IMR-90 (cell line): ENCODE data around the gene SLIT3. TPM values are rescaled to one million over a fixed set of nuclear protein-coding genes. Genes with fewer than 3 reads are reported as not detected.

Experiments
- ATAC-seq: fragments of 200-7000 bp; cut with Tn5 transposase; 2 replicates; pipeline ENCODE4 v1.9.1; 2020; ENCODE audit warnings: low read depth, mild to moderate bottlenecking, moderate library complexity
- BruUV-seq: library from RNA; stranded (reverse); fragments of 400-500 nt; replicated peaks from 2 replicates; lab custom pipeline; 2021; lab: Mats Ljungman, UMichigan
- CTCF ChIA-PET: fragments of 300-600 bp; formaldehyde crosslinking; extraction: SDS; loops from one replicate; lab custom pipeline; 2021; ENCODE audit warnings: antibody characterized with exemption; lab: Yijun Ruan, JAX
- POLR2A ChIA-PET: fragments of 300-600 bp; sonication (Branson Sonifier 250); formaldehyde crosslinking; loops from one replicate; lab custom pipeline; 2022; ENCODE audit warnings: antibody characterized with exemption; ENCODE audit not compliant: unreplicated experiment; lab: Charles Lee
- DNase-seq: peaks from one replicate; pipeline ENCODE4 v3.0.0; 2013
- H2AFZ ChIP-seq: replicated peaks from 2 replicates; pipeline ENCODE3; 2013; ENCODE audit warnings: low read length, mild to moderate bottlenecking; ENCODE audit not compliant: poor library complexity
- H2AK5ac ChIP-seq: 2 replicates; pipeline ENCODE4 v1.6.1; 2013; ENCODE audit warnings: low read depth, low read length, inconsistent platforms
- H2AK9ac ChIP-seq: replicated peaks from 2 replicates; pipeline ENCODE3; 2013; ENCODE audit warnings: mild to moderate bottlenecking, low read depth, low read length, moderate library complexity; ENCODE audit not compliant: poor library complexity
- H2BK120ac ChIP-seq: 2 replicates; pipeline ENCODE4 v1.6.1; 2013; ENCODE audit warnings: low read depth, low read length, inconsistent platforms
- H2BK15ac ChIP-seq: 3 replicates; pipeline ENCODE4 v1.6.1; 2013; ENCODE audit warnings: low read depth, low read length, inconsistent platforms
- H2BK20ac ChIP-seq: 2 replicates; pipeline ENCODE4 v1.6.1; 2013; ENCODE audit warnings: low read depth, mild to moderate bottlenecking, inconsistent platforms, low read length, moderate library complexity
- H2BK5ac ChIP-seq: 2 replicates; pipeline ENCODE4 v1.6.1; 2013; ENCODE audit warnings: mild to moderate bottlenecking, low read depth, low read length, inconsistent platforms; ENCODE audit not compliant: poor library complexity, severe bottlenecking
- H3K14ac ChIP-seq: replicated peaks from 2 replicates; pipeline ENCODE4 v1.6.1; 2013; ENCODE audit warnings: low read depth, low read length, inconsistent platforms
- H3K18ac ChIP-seq: 2 replicates; pipeline ENCODE4 v1.6.1; 2013; ENCODE audit warnings: low read depth, low read length, control low read depth
- H3K23ac ChIP-seq: 2 replicates; pipeline ENCODE4 v1.6.1; 2013; ENCODE audit warnings: low read depth, low read length, inconsistent platforms
- H3K27ac ChIP-seq: 2 replicates; pipeline ENCODE4 v1.5.1; 2013; ENCODE audit warnings: mild to moderate bottlenecking, control low read depth, low read length; ENCODE audit not compliant: insufficient read depth
- H3K27me3 ChIP-seq: 2 replicates; pipeline ENCODE4 v1.6.1; 2013; ENCODE audit warnings: low read length; ENCODE audit not compliant: control insufficient read depth, insufficient read depth
- H3K36me3 ChIP-seq: 2 replicates; pipeline ENCODE4 v1.6.1; 2013; ENCODE audit warnings: low read length, mixed read lengths; ENCODE audit not compliant: control insufficient read depth, insufficient read depth
- H3K4ac ChIP-seq: 2 replicates; pipeline ENCODE4 v1.6.1; 2013; ENCODE audit warnings: low read depth, low read length, inconsistent platforms
- H3K4me1 ChIP-seq: 2 replicates; pipeline ENCODE4 v1.6.1; 2013; ENCODE audit warnings: low read length, mixed read lengths; ENCODE audit not compliant: control insufficient read depth, insufficient read depth
- H3K4me2 ChIP-seq: 2 replicates; pipeline ENCODE4 v1.6.1; 2013; ENCODE audit warnings: low read depth, mild to moderate bottlenecking, control low read depth, low read length, moderate library complexity
- H3K4me3 ChIP-seq: 2 replicates; pipeline ENCODE4 v1.5.1; 2013; ENCODE audit warnings: low read depth, mild to moderate bottlenecking, control low read depth, low read length, moderate library complexity; ENCODE audit not compliant: insufficient read depth
- H3K56ac ChIP-seq: 2 replicates; pipeline ENCODE4 v1.6.1; 2013; ENCODE audit warnings: low read length, inconsistent platforms; ENCODE audit not compliant: insufficient read depth; ENCODE audit errors: extremely low read depth
- H3K79me1 ChIP-seq, 2 experiments: 2 replicates each; pipeline ENCODE4 v1.6.1; 2013; ENCODE audit warnings: low read length in 2 of 2, inconsistent platforms in 1 of 2, low read depth in 1 of 2
- H3K9ac ChIP-seq: 2 replicates; pipeline ENCODE4 v1.6.1; 2013; ENCODE audit warnings: low read depth, low read length, control low read depth
- H3K9me1 ChIP-seq: 2 replicates; pipeline ENCODE4 v1.6.1; 2013; ENCODE audit warnings: low read length, inconsistent platforms; ENCODE audit not compliant: insufficient read depth
- H3K9me3 ChIP-seq: 2 replicates; pipeline ENCODE4 v1.6.1; 2013; ENCODE audit warnings: low read length; ENCODE audit not compliant: control insufficient read depth, insufficient read depth
- H4K20me1 ChIP-seq: 2 replicates; pipeline ENCODE4 v1.6.1; 2013; ENCODE audit warnings: low read length, inconsistent platforms; ENCODE audit not compliant: insufficient read depth
- H4K5ac ChIP-seq: 2 replicates; pipeline ENCODE4 v1.6.1; 2013; ENCODE audit warnings: mild to moderate bottlenecking, low read depth, low read length, control low read depth
- H4K8ac ChIP-seq, 2 experiments: 2 replicates each; pipeline ENCODE4 v1.6.1; 2013; ENCODE audit warnings: low read depth in 2 of 2, low read length in 2 of 2, control low read depth in 1 of 2, inconsistent platforms in 1 of 2
- H4K91ac ChIP-seq: 2 replicates; pipeline ENCODE4 v1.6.1; 2013; ENCODE audit warnings: low read depth, low read length, inconsistent platforms; ENCODE audit not compliant: insufficient read depth
- CEBPB ChIP-seq: IDR thresholded peaks from 2 replicates; pipeline ENCODE4 v1.6.1; 2012; ENCODE audit warnings: low read depth, low read length, improper control_type of control experiment
- POLR2A ChIP-seq: IDR thresholded peaks from 2 replicates; pipeline ENCODE4 v1.6.1; 2012; ENCODE audit warnings: mild to moderate bottlenecking, low read depth, low read length
- USF2 ChIP-seq: fragments of 150-350 bp; IDR thresholded peaks from 2 replicates; pipeline ENCODE4 v1.6.1; 2017; ENCODE audit warnings: mild to moderate bottlenecking, antibody characterized with exemption, low read length, low read depth
- WGBS, 2 experiments: methylation state at CpG; one replicate each; pipeline versions ENCODE4 v1.1.5 to v1.1.7; 2013; ENCODE audit warnings: missing lambda C conversion rate in 2 of 2; ENCODE audit not compliant: insufficient read length in 1 of 2; ENCODE audit errors: extremely low coverage in 2 of 2; 5-methylcytosine and 5-hydroxymethylcytosine counted together
- dilution Hi-C: fragments of 300-500 bp; cut with HindIII; formaldehyde crosslinking; loops from one replicate; pipeline ENCODE4 v1.14.3; 2018; ENCODE audit warnings: low sequenced_read_pairs; ENCODE audit not compliant: unreplicated experiment
- in situ Hi-C: fragments of 300-500 bp; cut with MboI; formaldehyde crosslinking; loops from 3 replicates; pipeline ENCODE4 v1.14.3; 2019; ENCODE audit warnings: low sequenced_read_pairs, inconsistent platforms, mixed read lengths
- intact Hi-C: fragments of 100-400 bp; cut with micrococcal nuclease; formaldehyde crosslinking; loops from 2 replicates; pipeline ENCODE4 v1.10.0; 2022
- polyA plus RNA-seq, 3 experiments: library from polyadenylated mRNA; depleted of rRNA; stranded (reverse); fragments of >200 nt; gene quantifications; 2 replicates each; pipeline ENCODE4 v1.2.3, GENCODE V29; 2012; ENCODE audit warnings: low replicate concordance in 1 of 3
- total RNA-seq: library from RNA; depleted of rRNA; stranded (reverse); fragments of >200 nt; gene quantifications from 2 replicates; pipeline ENCODE4 v1.2.3, GENCODE V29; 2012

SLIT3 gene
- total and polyA plus RNA-seq, 2 of the 4 experiments (the other 2 are of a cell fraction), result 0.18 to 0.50 TPM

GRCh38 chr5:168793841-168794837 is 506.8 kb downstream of the SLIT3 start:
- H3K4ac ChIP-seq, result no peak overlapping the region
- no peaks in the 10 kb centered on the region for H3K9me1 ChIP-seq
- intact Hi-C loops, result no loop called here
- H3K4me3 ChIP-seq, result no peak overlapping the region
- H3K23ac ChIP-seq, result no peak overlapping the region
- no peaks in the 10 kb centered on the region for H3K9me3 ChIP-seq
- DNase-seq (peak; percentile 23), ATAC-seq (no peak)
- H2AK5ac ChIP-seq, result no peak overlapping the region
- no peak overlapping the region for H4K5ac ChIP-seq
- H3K56ac ChIP-seq, result no peak overlapping the region
- in situ Hi-C loops, result no loop called here
- WGBS, 2 experiments, result 63% methylated on average over 4 of the region's 15 CpGs; no CpG with 5 or more reads in 1 of the 2 experiments
- TF ChIP-seq POLR2A (no peak), CEBPB (peak; percentile 73), USF2 (peak; percentile 48; the same call in 1 of the 2 replicates)
- no peaks in the 10 kb centered on the region for H4K20me1 ChIP-seq
- H3K9ac ChIP-seq, result no peak overlapping the region
- no peak overlapping the region for H3K27ac ChIP-seq
- no peak overlapping the region for H3K18ac ChIP-seq
- dilution Hi-C loops, result no loop called here
- H2BK15ac ChIP-seq, result no peak overlapping the region
- H2AFZ ChIP-seq, result peak overlapping the region; percentile 49
- CTCF ChIA-PET, result interaction anchor here (0.6 kb wide), 1 partner anchor 563 kb away, joined by 3 read pairs; no protein-coding TSS in a partner anchor
- H2BK20ac ChIP-seq, result no peak overlapping the region
- H3K14ac ChIP-seq, result no peak overlapping the region
- H4K91ac ChIP-seq, result no peak overlapping the region
- POLR2A ChIA-PET, result no interaction called here
- BruUV-seq, result no TSS peak
- H3K4me2 ChIP-seq, result no peak overlapping the region
- no peak overlapping the region for H4K8ac ChIP-seq
- H3K36me3 ChIP-seq, result no peaks in the 10 kb centered on the region
- no peak overlapping the region for H2AK9ac ChIP-seq
- no peaks in the 10 kb centered on the region; the same call in 1 of the 2 replicates for H3K27me3 ChIP-seq
- H2BK120ac ChIP-seq, result no peak overlapping the region
- no peaks in the 10 kb centered on the region for H3K4me1 ChIP-seq
- no peak overlapping the region for H2BK5ac ChIP-seq
- H3K79me1 ChIP-seq, result no peaks in the 10 kb centered on the region
